Measurements from ENCODE around the gene KLF9. TPM values are rescaled to one million over a fixed set of nuclear protein-coding genes. Genes with fewer than 3 reads are reported as not detected.
A peak's percentile ranks its signal among the peaks of the same experiment; 100 is the strongest.

The KLF9 gene
- total and polyA plus RNA-seq, 9 of the 15 experiments (the other 6 are each of a cell fraction or from before 2014, with no cell fraction given): 3.3 to 11.9 (median 6.9) TPM

GRCh38 chr9:70420441-70421271, 6.2 kb upstream of the KLF9 start (continued):
- TF ChIP-seq HBP1 (CRISPR knock-in tag; IDR thresholded peaks at IDR 0.05): 0 out of 2 replicates have a peak, but pooled peaks have one; percentile 63
- no peak for TF ChIP-seq ZNF445 (CRISPR knock-in tag; IDR thresholded peaks at IDR 0.05; ENCODE audit: low read depth)
- TF ChIP-seq MXD1 (CRISPR knock-in tag; IDR thresholded peaks at IDR 0.05; ENCODE audit: borderline replicate concordance, poor library complexity, severe bottlenecking): no peak

- Histone ChIP-seq H3K27me3 (ENCODE audit: control insufficient read depth in 2 of 2, insufficient read depth in 2 of 2, low read length in 2 of 2) (no peaks in the 10 kb centered on the region), H3K79me2 (ENCODE audit: control insufficient read depth, insufficient read depth, low read length) (no peaks in the 10 kb centered on the region), H3K36me3 (ENCODE audit: control insufficient read depth, insufficient read depth, low read length) (no peaks in the 10 kb centered on the region), H4K20me1 (replicated peaks; ENCODE audit: control insufficient read depth, insufficient read depth, low read length) (no peaks in the 10 kb centered on the region), H3K27ac (ENCODE audit: extremely low read depth, low read depth, low read length) (peak overlapping the region; percentile 100), H3K9me3 (replicated peaks; ENCODE audit: control insufficient read depth, insufficient read depth, low read depth, low read length) (no peaks in the 10 kb centered on the region), H3K4me3 (peak overlapping the region; percentile 49), H2AFZ (ENCODE audit: low read depth, low read length) (peak overlapping the region; percentile 86), H3K4me1 (replicated peaks in 1 of 2; ENCODE audit: control insufficient read depth in 2 of 2, insufficient read depth in 2 of 2, low read length in 2 of 2) (peaks cover 23 to 34% of the 10 kb centered on the region in 2 experiments; a peak in 4 of 5 replicates), H3K4me2 (ENCODE audit: insufficient read depth, low read length) (peak overlapping the region; percentile 94), H3K9me1 (ENCODE audit: control insufficient read depth, insufficient read depth, low read length) (no peaks in the 10 kb centered on the region), H3K9ac (ENCODE audit: insufficient read depth in 1 of 2, low read depth in 2 of 2, low read length in 2 of 2) (peak overlapping the region; percentile 99)
- in situ Hi-C loops (cut with MboI): no loop called here
- intact Hi-C loops (cut with micrococcal nuclease): loop anchor here (1.0 to 5.0 kb wide), 4 partner anchors 7 to 183 kb away; partner anchors contain the start of gene SMC5
- CTCF ChIA-PET (ENCODE audit: low intra/inter-chr PET ratio): interaction anchor here (0.7 kb wide), 1 partner anchor 64 kb away, joined by 4 read pairs; no protein-coding TSS in a partner anchor
- 0% methylated on average over 7 of the region's 60 CpGs for WGBS (ENCODE audit: insufficient coverage, low coverage, missing lambda C conversion rate)
- BruUV-seq (replicated peaks): no TSS peak
- ATAC-seq: peak; percentile 68
- POLR2A ChIA-PET: interaction anchor here (0.5 to 5.2 kb wide), 21 partner anchors 10 to 164 kb away, joined by 3 to 38 read pairs (median 5); no protein-coding TSS in a partner anchor
- peak; percentile 74 for FAIRE-seq
- peak; percentile 70 to 89 (median 80) for DNase-seq (ENCODE audit: extremely low read depth in 1 of 4, low spot score in 3 of 4)
- TF ChIP-seq GTF2F1 (IDR thresholded peaks at IDR 0.05; ENCODE audit: low read depth, low read length): no peak
- TF ChIP-seq CEBPG (CRISPR knock-in tag; IDR thresholded peaks at IDR 0.05): peak; percentile 85
- TF ChIP-seq CEBPG (tag; conservative IDR thresholded peaks at IDR 0.05 in 1 of 2, IDR thresholded peaks at IDR 0.05 in 1 of 2): peak; percentile 39 to 92
- 0 out of 2 replicates have a peak, but pooled peaks have one; percentile 42 for TF ChIP-seq LEF1 (IDR thresholded peaks at IDR 0.05)
Observed at GRCh38 chr9:70419556-70420440, 5.3 kb upstream of the KLF9 start.
